HG03378 (cell line): ENCODE measurements around the gene BCL2A1.
"Not testable (repeated sequence)": the region's sequence is repeated elsewhere in the genome, so short reads cannot be mapped to it uniquely, and the experiment has no call there.

Source experiments
- ATAC-seq: cut with Tn5 transposase; IDR thresholded peaks from one replicate; pipeline ENCODE4 v1.9.1; 2021; ENCODE audit warnings: mild to moderate bottlenecking, moderate library complexity; ENCODE audit not compliant: unreplicated experiment

BCL2A1 gene

DNA sequence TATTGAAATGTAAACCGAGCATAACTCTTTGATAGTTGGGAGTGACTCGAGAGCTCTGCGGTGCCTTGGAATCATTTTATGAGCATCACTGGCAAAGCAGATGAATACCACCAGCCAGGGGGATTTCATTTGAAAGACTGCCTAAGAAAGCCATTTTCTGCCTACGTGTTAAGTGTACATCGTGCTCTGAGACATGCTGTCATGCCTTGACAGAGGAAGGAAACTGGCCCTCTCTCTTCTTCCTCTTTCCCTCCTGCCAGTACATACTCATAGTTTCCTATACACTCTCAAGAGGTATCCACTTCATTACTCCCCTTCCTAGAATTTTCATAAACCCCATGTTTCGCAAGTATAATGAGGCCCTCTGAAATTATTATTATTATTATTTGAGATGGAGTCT is 8.8 kb downstream of the BCL2A1 start:
- ATAC-seq, result no peak

DNA sequence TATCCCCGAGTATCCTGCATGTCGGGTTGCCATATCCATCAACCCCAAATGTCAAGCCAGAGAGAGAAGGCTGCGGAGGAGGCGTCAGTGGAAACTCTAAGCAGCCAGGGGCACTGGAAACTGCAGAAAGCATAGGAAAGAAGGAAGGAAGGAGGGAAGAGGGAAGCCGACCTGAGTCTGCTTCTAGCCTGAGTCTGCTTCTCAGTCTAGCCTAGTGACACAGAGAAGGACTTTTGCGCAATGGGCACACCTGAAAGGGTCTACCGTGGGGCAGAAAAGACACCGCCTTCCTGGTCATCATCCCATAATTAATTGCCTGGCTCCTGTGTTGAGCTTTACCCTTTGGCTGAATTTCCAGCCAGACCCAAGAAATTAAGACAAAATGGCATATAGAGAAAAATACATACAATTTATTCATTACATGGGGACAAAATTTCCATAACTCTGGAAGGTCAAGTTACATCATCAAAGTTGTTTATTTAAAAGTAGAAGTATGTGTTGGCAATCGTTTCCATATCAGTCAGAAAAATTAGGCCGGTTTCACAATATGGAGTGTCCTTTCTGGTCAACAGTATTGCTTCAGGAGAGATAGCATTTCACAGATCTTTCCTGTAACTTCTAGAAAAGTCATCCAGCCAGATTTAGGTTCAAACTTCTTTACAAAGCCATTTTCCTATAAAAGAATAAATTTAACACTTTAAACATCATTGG is 10.3 kb downstream of the BCL2A1 start:
- no peak for ATAC-seq

DNA sequence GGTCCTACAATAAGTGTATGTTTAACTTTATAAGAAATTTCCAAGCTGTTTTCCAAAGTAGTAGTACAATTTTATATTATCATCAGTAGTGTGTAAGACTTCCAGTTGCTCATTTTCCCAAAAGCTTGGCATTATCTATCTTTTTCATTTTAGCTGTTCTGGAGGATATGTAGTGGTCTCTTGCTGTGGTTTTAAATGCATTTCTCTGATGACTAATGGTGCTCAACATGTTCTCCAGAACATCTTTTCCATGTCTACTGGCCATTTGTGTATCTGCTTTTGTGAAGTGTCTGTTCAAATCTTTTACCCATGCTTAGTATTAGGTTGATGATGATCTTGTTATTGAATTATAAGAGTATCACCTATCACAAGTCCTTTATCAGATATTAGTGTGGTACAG is 13.3 kb downstream of the BCL2A1 start:
- ATAC-seq, result no peak

DNA sequence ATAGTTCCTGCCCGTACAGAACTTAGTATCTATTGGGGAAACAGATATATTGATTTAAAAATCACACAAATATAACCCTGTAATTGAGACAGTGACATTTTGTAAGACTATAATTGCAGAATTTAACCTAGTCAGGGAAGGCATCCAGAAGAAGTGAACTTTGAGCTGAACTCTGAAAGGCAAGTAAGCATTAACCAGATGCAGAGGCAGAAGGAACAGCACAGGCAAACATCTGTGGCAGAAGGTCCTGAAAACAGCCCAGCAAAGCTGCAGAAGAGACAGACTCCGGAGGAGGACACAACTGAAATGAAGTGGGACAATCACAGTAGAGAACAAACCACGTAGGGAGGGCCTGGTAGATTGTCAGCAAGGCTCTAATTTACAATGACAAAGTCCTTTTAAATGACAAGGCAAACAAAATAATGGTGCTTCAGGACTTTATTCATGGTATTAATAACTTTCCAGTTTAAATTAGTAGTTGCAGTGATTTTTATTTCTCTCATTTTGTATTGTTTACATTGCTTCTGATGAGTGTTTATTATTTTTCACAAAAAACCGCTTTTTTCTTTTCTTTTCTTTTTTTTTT is 14.5 kb downstream of the BCL2A1 start:
- no peak for ATAC-seq

DNA sequence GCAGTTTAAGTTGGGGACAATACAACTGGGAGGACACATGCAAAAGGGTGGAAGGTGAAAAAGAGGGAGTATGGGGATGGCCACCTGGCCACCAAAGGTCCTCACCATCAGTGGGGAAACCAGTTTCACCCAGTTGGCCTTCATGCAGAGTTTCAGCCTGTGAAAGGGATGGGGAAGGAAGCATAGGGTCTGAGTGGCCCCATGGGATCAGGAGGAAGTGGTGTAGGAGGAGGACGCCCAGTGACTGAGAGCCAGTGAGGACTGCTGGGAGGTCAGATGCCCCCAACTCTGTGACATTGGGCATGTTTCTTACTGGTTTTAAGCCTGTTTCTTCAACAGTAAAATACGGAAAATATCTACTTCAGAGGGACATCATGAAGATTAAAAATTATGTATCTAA is 16.3 kb downstream of the BCL2A1 start:
- no peak for ATAC-seq

DNA sequence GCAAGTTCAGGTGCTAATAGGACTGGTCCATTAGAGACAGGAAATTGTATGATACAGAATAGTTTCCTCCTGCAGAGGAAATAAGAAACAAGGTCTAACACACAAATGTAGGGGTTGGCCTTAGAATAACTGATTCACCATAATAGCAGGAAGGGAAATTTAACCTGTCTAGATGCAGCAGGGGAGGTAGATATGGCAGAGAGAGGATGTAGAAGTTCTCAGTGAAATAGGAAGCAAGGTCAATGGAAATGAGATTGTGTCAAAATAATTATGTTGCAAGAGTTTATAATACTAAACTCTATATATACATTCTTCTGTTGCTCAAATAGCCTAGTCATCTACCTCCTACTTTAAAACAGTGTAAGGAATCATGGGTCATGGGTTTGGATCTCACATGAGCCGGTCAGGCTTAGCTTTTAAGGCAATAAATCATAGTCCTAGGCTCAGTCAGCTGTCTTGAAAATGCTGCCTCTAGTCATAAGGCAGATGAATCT is 17.0 kb downstream of the BCL2A1 start:
- no peak for ATAC-seq

DNA sequence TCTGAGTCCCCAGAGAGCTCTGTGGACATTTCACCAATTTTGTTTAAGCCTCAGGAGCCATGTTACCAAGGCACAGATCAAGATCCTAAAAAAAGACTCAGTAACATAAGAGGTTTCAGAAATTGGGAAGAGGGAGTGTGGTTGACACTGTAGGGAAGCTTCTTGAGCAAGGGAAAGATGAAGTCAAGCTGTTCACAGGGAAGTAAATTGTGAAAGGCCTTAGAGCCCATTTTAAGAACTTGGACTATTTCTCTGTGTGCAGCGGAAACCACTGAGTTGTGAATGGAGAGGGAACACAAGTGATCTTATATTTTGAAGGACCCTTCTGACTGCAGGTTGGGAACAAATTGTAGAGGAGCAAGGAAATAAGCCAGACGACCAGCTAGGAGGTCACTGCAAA is 18.7 kb downstream of the BCL2A1 start:
- no peak for ATAC-seq

DNA sequence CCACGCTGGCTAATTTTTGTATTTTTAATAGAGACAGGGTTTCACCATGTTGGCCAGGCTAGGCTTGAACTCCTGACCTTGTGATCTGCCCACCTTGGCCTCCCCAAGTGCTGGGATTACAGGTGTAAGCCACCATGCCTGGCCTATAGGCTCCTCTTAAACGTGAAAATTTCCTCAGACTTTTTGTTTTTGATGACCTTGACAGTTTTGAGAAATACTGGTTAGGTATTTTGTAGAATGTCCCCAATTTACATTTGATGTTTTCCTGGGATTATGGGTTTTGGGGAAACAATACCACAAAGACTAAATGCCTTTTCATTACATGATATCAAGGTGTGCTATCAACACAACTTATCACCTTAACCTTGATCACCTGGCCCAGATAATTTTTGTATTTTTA is 20.7 kb downstream of the BCL2A1 start:
- no peak for ATAC-seq

DNA sequence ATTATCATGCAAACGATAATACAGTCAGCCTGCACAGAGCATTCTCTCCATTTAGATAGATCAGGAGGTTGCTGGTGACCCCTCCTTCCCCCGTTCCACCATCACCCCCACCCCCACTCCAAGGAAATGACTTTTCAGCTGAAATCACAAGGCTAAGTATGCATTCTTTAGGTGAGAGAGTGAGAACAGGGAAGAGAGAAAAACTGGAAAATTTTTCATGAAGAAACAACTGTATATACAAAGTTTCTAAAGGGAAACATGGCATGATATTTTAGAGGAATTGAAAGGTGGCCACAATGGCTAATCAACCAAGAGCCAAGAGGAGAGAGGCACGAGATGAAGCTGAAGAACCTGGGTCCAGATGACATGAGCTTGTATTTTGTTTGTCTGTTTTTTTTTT is 22.2 kb downstream of the BCL2A1 start:
- ATAC-seq, result no peak

DNA sequence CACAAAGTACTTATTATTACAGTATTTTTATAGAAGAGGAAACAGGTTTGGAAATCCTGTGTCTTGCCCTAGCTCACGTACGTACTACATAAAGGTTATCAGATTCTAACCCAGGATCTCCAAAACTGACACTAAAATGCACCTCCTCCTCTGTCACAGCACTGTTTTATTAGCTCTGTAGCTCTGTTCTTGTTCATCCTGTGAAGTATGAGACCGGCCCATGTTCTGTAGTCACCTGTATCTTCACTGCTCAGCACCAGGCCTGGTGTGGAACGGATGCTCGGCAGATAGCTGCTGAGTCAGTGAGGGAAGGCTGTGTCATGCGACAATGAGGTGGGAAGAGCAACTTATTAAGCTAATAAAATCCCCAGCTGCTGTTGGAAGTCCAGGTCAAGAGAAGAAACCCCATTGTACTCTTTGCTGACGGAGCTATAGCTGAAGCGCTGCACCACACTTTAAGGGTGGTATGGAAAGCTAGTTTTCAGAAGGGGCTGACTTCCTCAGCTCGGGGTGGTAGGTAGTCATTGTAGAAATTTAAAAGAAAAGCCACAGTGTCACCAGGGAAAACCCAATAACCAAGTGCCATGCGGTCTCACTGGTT is 22.8 kb downstream of the BCL2A1 start:
- no peak for ATAC-seq

DNA sequence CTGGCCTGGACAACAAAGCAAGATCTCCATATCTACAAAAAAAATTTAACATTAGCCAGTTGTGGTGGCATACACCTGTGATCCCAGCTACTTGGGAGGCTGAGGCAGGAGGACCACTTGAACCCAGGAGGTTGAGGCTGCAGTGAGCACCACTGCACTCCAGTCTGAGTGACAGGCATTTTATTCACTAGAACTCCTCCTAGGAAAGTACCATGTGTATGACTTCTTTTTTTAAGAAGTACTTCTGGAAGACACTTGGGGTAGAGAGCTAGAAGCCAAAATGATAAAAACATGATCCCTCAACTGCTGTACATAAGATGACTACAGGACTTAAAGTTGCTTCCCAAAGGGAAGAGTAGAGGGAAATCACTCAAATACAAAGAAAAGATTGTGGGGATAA is 24.0 kb downstream of the BCL2A1 start:
- no peak for ATAC-seq

DNA sequence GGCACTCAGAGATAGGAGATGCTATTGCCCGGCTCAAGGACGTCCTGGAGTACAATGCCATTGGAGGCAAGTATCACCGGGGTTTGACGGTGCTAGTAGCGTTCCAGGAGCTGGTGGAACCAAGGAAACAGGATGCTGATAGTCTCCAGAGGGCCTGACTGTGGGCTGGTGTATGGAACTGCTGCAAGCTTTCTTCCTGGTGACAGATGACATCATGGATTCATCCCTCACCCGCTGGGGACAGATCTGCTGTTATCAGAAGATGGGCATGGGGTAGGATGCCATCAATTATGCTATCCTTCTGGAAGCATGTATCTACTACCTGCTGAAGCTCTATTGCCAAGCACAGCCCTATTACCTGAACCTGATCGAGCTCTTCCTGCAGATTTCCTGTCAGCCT is 26.4 kb downstream of the BCL2A1 start:
- ATAC-seq, result no peak

DNA sequence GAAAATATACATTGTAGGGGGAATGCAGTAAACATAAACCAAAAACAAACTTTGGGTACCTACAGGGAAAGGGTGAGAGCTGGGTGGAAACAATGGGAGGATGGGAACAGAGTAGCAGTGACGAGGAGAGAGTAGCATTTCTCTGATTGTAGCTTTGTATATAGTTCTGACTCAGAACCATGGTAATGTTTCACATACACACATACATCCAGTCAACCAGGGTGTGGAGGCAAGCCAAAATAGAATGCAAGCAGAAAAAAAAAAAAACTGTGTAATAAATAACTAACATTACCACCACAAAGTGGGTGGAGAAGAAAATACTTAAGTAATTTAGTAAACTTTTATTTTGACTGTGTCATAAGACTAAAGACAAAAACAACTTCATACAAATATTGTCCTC is 27.2 kb downstream of the BCL2A1 start:
- peak; percentile 91 for ATAC-seq

DNA sequence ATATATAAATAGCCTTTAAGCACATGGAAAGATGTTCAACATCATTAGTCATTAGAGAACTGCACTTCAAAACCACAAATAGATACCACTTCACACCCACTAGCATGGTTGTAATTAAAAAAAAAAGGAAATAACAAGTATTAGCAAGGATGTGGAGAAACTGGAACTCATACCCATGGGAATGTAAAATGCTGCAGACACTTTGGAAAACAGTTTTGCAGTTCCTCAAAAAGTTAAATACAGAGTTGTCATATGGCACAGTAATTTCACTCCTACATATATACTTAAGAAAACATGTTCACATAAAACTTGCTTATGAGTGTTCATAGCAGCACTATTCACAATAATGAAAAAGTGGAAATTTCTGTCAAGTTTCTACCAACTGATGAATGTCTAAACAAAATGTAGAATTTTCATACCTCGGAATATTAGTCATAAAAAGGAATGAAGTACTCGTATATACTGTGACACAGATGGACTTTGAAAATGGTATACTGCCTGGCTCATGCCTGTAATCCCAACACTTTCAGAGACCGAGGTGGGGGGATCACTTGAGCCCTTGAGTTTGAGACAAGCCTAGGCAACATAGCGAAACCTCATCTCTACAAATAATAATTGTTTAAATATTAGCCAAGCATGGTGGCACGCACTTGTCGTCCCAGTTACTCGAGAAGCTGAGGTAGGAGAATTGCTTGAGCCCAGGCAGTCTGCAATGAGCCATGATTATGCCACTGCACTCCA is 28.1 kb downstream of the BCL2A1 start:
- no peak for ATAC-seq

DNA sequence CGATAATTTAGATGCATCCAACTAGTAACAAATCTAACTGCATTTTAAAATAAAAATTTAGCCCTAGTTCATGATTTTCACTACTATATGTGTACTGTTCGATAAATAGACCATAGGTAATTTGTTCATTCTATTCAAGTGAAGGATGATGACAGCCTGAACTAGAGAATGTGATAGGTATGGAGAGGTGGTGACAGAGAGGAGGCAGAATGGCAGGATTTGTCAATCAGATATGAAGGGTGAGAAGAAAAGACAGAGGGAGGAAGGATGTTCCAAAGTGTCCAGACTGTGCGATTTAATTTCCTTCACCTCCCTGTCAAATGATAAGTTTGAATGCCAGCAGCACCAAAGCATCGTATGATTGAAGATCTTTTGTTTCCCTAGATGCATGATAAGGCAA is 31.6 kb downstream of the BCL2A1 start:
- ATAC-seq, result no peak

DNA sequence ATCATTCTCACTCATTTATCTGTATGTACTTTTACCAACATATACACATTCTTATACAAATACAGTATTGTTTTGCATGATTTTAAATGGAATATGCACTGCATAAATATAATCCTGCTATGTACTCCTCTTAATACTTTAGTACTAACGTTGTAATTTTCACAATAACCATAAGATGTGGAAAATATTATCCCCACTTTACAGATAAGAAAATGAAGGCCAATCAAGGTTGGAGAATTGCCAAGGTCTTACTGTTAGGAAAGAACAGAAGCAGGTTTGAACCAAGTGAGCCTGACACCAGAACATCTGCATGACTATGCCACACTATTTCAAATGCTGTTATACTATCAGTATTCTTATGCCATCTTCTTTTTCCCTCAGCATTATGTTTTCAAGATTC is 32.9 kb downstream of the BCL2A1 start:
- no peak for ATAC-seq

DNA sequence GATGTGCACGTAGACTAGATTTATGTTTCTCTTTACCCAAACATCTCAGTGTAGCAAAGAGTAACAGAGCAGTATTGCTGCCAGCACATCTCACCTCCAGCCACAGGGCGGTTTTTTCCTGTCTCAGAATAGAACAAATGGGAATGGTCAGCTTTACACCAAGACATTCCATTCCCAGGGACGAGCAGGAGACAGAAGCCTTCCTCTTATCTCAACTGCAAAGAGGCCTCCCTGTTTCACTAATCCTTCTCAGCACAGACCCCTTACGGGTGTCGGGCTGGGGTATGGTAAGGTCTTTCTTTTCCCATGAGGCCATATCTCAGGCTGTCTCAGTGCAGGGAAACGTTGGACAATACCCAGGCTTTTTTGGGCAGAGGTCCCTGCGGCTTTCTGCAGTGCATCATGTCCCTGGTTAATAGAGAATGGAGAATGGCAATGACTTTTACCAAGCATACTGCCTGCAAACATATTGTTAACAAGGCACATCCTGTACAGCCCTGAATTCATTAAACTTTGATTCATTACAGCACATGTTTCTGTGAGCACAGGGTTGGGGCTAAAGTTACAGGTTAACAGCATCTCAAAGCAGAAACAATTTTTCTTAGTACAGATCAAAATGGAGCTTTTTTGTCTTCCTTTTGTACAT is 35.3 kb downstream of the BCL2A1 start:
- not testable (repeated sequence) for ATAC-seq

DNA sequence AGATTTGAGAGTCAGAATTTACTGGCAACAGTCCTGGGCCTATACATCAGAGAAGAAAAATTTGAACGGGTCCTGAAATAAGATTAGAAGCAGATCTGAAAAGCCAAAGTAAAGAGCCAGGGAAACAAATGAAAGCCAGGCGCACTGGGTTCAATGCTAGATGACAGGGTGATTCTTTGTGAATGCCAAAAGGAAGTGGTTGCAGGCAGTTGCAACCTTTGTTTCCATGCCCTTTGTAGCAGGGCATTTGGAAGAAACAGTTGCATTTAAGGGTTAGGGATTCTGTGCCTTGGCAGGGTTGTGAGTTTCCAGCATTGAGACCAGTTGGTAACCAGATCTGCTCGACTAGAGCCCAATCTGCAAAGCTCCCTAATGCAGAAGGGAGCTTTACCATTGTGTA is 37.8 kb downstream of the BCL2A1 start:
- ATAC-seq, result no peak

DNA sequence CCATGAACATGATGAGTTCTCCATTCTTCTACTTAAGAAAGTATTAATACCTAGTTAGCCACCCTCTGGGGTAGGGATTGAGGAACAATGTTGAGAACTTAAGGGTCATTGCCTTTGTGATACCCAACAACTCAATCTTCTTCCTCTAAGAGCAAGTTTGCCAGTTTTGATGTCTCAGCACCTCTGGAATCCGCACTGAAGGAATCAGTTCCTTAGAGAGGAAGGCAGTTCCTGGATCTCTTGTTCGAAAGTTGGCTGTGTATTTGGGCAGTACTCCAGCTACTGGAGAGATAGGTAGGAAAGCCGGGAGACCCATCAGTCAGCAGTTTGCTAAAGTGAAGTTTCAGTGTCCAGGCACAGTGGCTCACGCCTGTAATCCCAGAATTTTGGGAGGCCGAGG is 38.5 kb downstream of the BCL2A1 start:
- no peak for ATAC-seq

DNA sequence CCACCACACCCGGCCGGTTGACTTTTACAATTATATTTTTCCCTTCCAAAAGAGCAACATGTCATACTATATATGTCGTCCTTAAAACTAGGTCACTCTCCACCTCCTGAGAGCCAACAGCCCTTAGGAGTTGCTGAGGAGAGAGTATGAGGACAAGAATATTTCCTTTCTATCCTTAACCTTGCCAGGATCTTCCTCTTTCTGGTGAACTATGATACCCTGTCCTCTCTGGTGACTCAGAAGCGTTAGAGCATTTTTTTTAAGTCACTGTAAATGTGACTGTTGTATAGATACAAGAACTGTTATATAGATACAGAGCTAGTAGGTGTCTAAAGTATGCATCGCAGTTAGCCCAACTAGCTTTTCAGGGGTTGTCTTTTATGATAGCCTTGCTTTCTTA is 40.5 kb downstream of the BCL2A1 start:
- no peak for ATAC-seq

DNA sequence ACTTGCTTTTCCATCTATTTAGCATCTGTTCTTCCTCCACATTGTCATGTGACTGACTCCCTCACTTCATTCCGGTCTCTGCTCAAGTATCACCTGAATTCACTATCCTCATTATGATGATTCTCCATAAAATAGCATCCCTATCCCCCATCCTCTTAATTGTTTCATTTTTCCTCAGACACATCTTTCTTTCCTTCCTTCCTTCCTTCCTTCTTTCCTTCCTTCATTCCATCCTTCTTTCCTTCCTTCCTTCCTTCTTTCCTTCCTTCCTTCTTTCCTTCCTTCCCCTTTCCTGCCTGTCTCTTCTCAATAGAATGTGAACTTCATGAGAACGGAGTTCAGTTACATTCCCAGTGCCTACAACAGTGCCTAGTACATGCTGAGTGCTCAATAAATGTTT is 41.6 kb downstream of the BCL2A1 start:
- ATAC-seq, result no peak
